HepG2 (cell line): ENCODE measurements around the gene AEN. TPM values are rescaled to one million over a fixed set of nuclear protein-coding genes. Genes with fewer than 3 reads are reported as not detected.

Experiments used
- CHCHD3 ChIP-seq: sonication (generic); formaldehyde crosslinking; IDR thresholded peaks from 2 replicates; pipeline ENCODE4 v1.8.0; 2022; ENCODE audit warnings: mild to moderate bottlenecking, missing genetic modification reagents, moderate library complexity
- NONO ChIP-seq, 2 experiments: fragments of 450-650 bp in 1 of 2; sonication (generic) in 1 of 2; formaldehyde crosslinking in 1 of 2; IDR thresholded peaks in 1 of 2; conservative IDR thresholded peaks in 1 of 2; 2 replicates each; pipeline versions ENCODE4 v1.6.1 to v1.8.0; 2017 to 2022; ENCODE audit warnings: mild to moderate bottlenecking in 1 of 2, missing genetic modification reagents in 1 of 2, moderate library complexity in 1 of 2
- ONECUT2 ChIP-seq: sonication (generic); formaldehyde crosslinking; IDR thresholded peaks from 2 replicates; pipeline ENCODE4 v1.4.0; 2020; ENCODE audit warnings: missing genetic modification reagents
- RBM22 ChIP-seq: fragments of 200-400 bp; formaldehyde crosslinking; optimal IDR thresholded peaks from 2 replicates; pipeline ENCODE3; 2017; ENCODE audit warnings: mild to moderate bottlenecking, low read length, moderate library complexity
- SATB2 ChIP-seq: sonication (generic); formaldehyde crosslinking; IDR thresholded peaks from 2 replicates; pipeline ENCODE4 v1.5.0; 2020; ENCODE audit warnings: missing genetic modification reagents
- SPEN ChIP-seq: sonication (generic); formaldehyde crosslinking; IDR thresholded peaks from 2 replicates; pipeline ENCODE4 v1.5.1; 2020; ENCODE audit warnings: low read depth, mild to moderate bottlenecking, missing genetic modification reagents
- TBP ChIP-seq: sonication (generic); formaldehyde crosslinking; IDR thresholded peaks from 2 replicates; pipeline ENCODE4 v1.5.0; 2020; ENCODE audit warnings: missing genetic modification reagents
- TRIM22 ChIP-seq: fragments of 450-650 bp; IDR thresholded peaks from 2 replicates; pipeline ENCODE4 v1.6.1; 2017
- ZBED4 ChIP-seq: sonication (generic); formaldehyde crosslinking; IDR thresholded peaks from 2 replicates; pipeline ENCODE4 v1.4.0; 2020; ENCODE audit warnings: missing genetic modification reagents, borderline replicate concordance
- ZFYVE20 ChIP-seq: sonication (generic); formaldehyde crosslinking; IDR thresholded peaks from 2 replicates; pipeline ENCODE4 v1.8.0; 2023; ENCODE audit warnings: low read depth, mild to moderate bottlenecking, moderate library complexity, missing genetic modification reagents, borderline replicate concordance
- ZNF367 ChIP-seq: sonication (generic); formaldehyde crosslinking; IDR thresholded peaks from 2 replicates; pipeline ENCODE4 v1.4.0; 2020; ENCODE audit warnings: missing genetic modification reagents, borderline replicate concordance
- ZXDC ChIP-seq: sonication (generic); formaldehyde crosslinking; IDR thresholded peaks from 2 replicates; pipeline ENCODE4 v1.5.0; 2020; ENCODE audit warnings: mild to moderate bottlenecking, missing genetic modification reagents
- polyA plus RNA-seq, 8 experiments: library from polyadenylated mRNA; depleted of rRNA in 3 of 8; stranded (reverse) in 7 of 8; unstranded in 1 of 8; fragments of >200 nt; fragmentation: Illumina TruSeq in 4 of 8; extraction: Trizol in 4 of 8; gene quantifications; 2 replicates each; pipeline versions ENCODE4 v1.2.1 to v1.2.3, GENCODE V29; 2011 to 2016; ENCODE audit warnings: low read depth in 4 of 8, missing spikeins in 1 of 8, mixed read lengths in 1 of 8; ENCODE audit not compliant: insufficient read depth in 1 of 8
- total RNA-seq, 5 experiments: library from RNA; depleted of rRNA; stranded (reverse); fragments of >200 nt; fragmentation: Illumina TruSeq; extraction: Trizol; gene quantifications; 2 replicates each; pipeline ENCODE4 v1.2.3, GENCODE V29; 2016; ENCODE audit warnings: low read depth in 1 of 5
- TF ChIP-seq, protein P1 (sequence below): sonication (generic); formaldehyde crosslinking; IDR thresholded peaks from 2 replicates; pipeline ENCODE4 v1.5.1; 2020; ENCODE audit warnings: mild to moderate bottlenecking, missing genetic modification reagents, borderline replicate concordance

Gene AEN
- total and polyA plus RNA-seq, 2 of the 13 experiments (the other 11 are each of a cell fraction or from before 2014, with no cell fraction given): 51.3 to 118 TPM

- TF ChIP-seq ZXDC (CRISPR knock-in tag) (no peak), RBM22 (peak; percentile 4), TRIM22 (no peak), NONO (IDR thresholded peaks at IDR 0.05) (no peak), NONO (CRISPR knock-in tag; conservative IDR thresholded peaks at IDR 0.05) (0 out of 2 replicates have a peak, but pooled peaks have one; percentile 44), ZNF367 (no peak), ZBED4 (CRISPR knock-in tag) (peak; percentile 42; the same call in 1 of the 2 replicates), TBP (CRISPR knock-in tag) (no peak), SPEN (peak; percentile 45; the same call in 1 of the 2 replicates), SATB2 (peak; percentile 77; the same call in 1 of the 2 replicates), CHCHD3 (CRISPR knock-in tag) (peak; percentile 49; the same call in 1 of the 2 replicates), ZFYVE20 (CRISPR knock-in tag) (no peak), ONECUT2 (CRISPR knock-in tag) (no peak)
- TF ChIP-seq, protein P1, sequence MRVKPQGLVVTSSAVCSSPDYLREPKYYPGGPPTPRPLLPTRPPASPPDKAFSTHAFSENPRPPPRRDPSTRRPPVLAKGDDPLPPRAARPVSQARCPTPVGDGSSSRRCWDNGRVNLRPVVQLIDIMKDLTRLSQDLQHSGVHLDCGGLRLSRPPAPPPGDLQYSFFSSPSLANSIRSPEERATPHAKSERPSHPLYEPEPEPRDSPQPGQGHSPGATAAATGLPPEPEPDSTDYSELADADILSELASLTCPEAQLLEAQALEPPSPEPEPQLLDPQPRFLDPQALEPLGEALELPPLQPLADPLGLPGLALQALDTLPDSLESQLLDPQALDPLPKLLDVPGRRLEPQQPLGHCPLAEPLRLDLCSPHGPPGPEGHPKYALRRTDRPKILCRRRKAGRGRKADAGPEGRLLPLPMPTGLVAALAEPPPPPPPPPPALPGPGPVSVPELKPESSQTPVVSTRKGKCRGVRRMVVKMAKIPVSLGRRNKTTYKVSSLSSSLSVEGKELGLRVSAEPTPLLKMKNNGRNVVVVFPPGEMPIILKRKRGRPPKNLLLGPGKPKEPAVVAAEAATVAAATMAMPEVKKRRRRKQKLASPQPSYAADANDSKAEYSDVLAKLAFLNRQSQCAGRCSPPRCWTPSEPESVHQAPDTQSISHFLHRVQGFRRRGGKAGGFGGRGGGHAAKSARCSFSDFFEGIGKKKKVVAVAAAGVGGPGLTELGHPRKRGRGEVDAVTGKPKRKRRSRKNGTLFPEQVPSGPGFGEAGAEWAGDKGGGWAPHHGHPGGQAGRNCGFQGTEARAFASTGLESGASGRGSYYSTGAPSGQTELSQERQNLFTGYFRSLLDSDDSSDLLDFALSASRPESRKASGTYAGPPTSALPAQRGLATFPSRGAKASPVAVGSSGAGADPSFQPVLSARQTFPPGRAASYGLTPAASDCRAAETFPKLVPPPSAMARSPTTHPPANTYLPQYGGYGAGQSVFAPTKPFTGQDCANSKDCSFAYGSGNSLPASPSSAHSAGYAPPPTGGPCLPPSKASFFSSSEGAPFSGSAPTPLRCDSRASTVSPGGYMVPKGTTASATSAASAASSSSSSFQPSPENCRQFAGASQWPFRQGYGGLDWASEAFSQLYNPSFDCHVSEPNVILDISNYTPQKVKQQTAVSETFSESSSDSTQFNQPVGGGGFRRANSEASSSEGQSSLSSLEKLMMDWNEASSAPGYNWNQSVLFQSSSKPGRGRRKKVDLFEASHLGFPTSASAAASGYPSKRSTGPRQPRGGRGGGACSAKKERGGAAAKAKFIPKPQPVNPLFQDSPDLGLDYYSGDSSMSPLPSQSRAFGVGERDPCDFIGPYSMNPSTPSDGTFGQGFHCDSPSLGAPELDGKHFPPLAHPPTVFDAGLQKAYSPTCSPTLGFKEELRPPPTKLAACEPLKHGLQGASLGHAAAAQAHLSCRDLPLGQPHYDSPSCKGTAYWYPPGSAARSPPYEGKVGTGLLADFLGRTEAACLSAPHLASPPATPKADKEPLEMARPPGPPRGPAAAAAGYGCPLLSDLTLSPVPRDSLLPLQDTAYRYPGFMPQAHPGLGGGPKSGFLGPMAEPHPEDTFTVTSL (CRISPR knock-in tag): no peak
Observed at GRCh38 chr15:88620995-88621772, at the start of gene AEN (continued).
